H1 (cell line): ENCODE results near the gene ATG9B. TPM values are rescaled to one million over a fixed set of nuclear protein-coding genes. Genes with fewer than 3 reads are reported as not detected.

Experiments
- BRCA1 ChIP-seq: IDR thresholded peaks from 2 replicates; pipeline ENCODE4 v1.6.1; 2012; ENCODE audit warnings: low read depth, low read length, improper control_type of control experiment
- CHD7 ChIP-seq: fragments of 300-600 bp; sonication (generic); IDR thresholded peaks from 2 replicates; pipeline ENCODE4 v1.7.1; 2012; ENCODE audit warnings: low read length, moderate library complexity, mild to moderate bottlenecking, inconsistent platforms; ENCODE audit not compliant: insufficient replicate concordance
- NANOG ChIP-seq: IDR thresholded peaks from 2 replicates; pipeline ENCODE4 v1.6.1; 2011; ENCODE audit warnings: low read length, low read depth, mild to moderate bottlenecking, inconsistent platforms; ENCODE audit not compliant: insufficient read depth, poor library complexity, severe bottlenecking
- TAF7 ChIP-seq: optimal IDR thresholded peaks from 2 replicates; pipeline ENCODE3; 2011; ENCODE audit warnings: low read depth, mild to moderate bottlenecking, inconsistent platforms, low read length, moderate library complexity, borderline replicate concordance
- TBP ChIP-seq: IDR thresholded peaks from 2 replicates; pipeline ENCODE4 v1.6.1; 2011; ENCODE audit warnings: low read depth, low read length, improper control_type of control experiment
- TEAD4 ChIP-seq: IDR thresholded peaks from 2 replicates; pipeline ENCODE4 v1.6.1; 2012; ENCODE audit warnings: low read depth, low read length, inconsistent platforms, mixed read lengths
- YY1 ChIP-seq: IDR thresholded peaks from 2 replicates; pipeline ENCODE4 v1.6.1; 2011; ENCODE audit warnings: low read depth, mild to moderate bottlenecking, low read length
- polyA plus RNA-seq, 7 experiments: library from polyadenylated mRNA; depleted of rRNA in 3 of 7; stranded (reverse) in 5 of 7; unstranded in 2 of 7; fragments of >200 nt in 5 of 7; fragments of 200-250 nt in 2 of 7; gene quantifications; 1 replicate in 5 of 7; 2 replicates in 1 of 7; 4 replicates in 1 of 7; pipeline versions ENCODE4 v1.2.1 to v1.2.3, GENCODE V29; 2011 to 2013; ENCODE audit warnings: missing spikeins in 2 of 7, mixed read lengths in 2 of 7
- total RNA-seq: library from RNA; stranded (reverse); fragmentation: NEBNext Ultra II Directional; extraction: Animal tissue kit (Norgen Biotek cat#: 25700); gene quantifications from 2 replicates; pipeline ENCODE4 v1.2.1, GENCODE V29; 2021
- TF ChIP-seq, protein P1 (sequence below), 3 experiments: IDR thresholded peaks; 1 replicate in 2 of 3; 2 replicates in 1 of 3; pipeline versions ENCODE4 v1.5.1 to v1.6.1; 2011; ENCODE audit warnings: low read length in 3 of 3, mild to moderate bottlenecking in 3 of 3, inconsistent platforms in 2 of 3, low read depth in 1 of 3, moderate library complexity in 1 of 3; ENCODE audit not compliant: insufficient read depth in 1 of 3; ENCODE audit errors: control extremely low read depth in 1 of 3

Gene ATG9B
- total and polyA plus RNA-seq, 2 of the 8 experiments (the other 6 are each of a cell fraction or from before 2014, with no cell fraction given), result 1.4 to 2.3 TPM

DNA sequence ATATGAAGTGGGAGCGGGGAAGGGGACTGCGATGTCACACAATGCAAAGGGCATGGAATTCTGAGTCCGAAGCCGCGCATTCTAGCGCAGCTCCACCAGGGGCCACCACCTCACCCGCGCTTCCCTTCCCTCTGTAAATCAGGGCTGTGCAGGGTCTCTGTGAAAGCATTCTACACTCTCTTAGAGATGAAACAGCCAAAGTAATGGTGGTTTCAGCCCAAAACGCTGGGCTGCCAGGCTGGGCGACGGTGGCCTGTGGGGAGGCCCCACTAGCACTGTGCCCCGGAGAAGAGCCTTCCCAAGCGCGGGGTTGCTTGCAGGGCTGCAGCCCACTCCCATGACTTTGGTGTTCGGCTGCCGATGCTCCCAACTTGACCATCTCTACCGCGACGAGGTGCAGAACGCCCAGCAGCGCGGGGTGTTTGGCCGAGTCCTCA lies 11.4 kb downstream of the ATG9B start (continued):
- TF ChIP-seq CHD7, result no peak
- no peak for TF ChIP-seq NANOG
- TF ChIP-seq TBP, result no peak
- TF ChIP-seq BRCA1, result no peak
- peak; percentile 69 for TF ChIP-seq TEAD4
- TF ChIP-seq TAF7, result no peak
- TF ChIP-seq YY1, result no peak
- TF ChIP-seq, protein P1, sequence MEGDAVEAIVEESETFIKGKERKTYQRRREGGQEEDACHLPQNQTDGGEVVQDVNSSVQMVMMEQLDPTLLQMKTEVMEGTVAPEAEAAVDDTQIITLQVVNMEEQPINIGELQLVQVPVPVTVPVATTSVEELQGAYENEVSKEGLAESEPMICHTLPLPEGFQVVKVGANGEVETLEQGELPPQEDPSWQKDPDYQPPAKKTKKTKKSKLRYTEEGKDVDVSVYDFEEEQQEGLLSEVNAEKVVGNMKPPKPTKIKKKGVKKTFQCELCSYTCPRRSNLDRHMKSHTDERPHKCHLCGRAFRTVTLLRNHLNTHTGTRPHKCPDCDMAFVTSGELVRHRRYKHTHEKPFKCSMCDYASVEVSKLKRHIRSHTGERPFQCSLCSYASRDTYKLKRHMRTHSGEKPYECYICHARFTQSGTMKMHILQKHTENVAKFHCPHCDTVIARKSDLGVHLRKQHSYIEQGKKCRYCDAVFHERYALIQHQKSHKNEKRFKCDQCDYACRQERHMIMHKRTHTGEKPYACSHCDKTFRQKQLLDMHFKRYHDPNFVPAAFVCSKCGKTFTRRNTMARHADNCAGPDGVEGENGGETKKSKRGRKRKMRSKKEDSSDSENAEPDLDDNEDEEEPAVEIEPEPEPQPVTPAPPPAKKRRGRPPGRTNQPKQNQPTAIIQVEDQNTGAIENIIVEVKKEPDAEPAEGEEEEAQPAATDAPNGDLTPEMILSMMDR (IDR thresholded peaks at IDR 0.05; ENCODE audit: control extremely low read depth in 1 of 3, insufficient read depth in 1 of 3, low read depth in 1 of 3, low read length in 3 of 3), result peak in 2 of 3 experiments; percentile 59 to 76; a peak in 3 of 4 replicates
